ENCODE data around the gene ZFYVE28.
A peak's percentile ranks its signal among the peaks of the same experiment; 100 is the strongest.

Gene ZFYVE28

GRCh38 chr4:2408401-2408958 is 10.0 kb downstream of the ZFYVE28 start:
- TF ChIP-seq, protein P1, sequence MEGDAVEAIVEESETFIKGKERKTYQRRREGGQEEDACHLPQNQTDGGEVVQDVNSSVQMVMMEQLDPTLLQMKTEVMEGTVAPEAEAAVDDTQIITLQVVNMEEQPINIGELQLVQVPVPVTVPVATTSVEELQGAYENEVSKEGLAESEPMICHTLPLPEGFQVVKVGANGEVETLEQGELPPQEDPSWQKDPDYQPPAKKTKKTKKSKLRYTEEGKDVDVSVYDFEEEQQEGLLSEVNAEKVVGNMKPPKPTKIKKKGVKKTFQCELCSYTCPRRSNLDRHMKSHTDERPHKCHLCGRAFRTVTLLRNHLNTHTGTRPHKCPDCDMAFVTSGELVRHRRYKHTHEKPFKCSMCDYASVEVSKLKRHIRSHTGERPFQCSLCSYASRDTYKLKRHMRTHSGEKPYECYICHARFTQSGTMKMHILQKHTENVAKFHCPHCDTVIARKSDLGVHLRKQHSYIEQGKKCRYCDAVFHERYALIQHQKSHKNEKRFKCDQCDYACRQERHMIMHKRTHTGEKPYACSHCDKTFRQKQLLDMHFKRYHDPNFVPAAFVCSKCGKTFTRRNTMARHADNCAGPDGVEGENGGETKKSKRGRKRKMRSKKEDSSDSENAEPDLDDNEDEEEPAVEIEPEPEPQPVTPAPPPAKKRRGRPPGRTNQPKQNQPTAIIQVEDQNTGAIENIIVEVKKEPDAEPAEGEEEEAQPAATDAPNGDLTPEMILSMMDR (IDR thresholded peaks at IDR 0.05; ENCODE audit: insufficient read depth, low read length, missing control alignments) = no peak
- no peak for DNase-seq (ENCODE audit: low read depth, low spot score)
- no peak overlapping the region for H3K4me3 ChIP-seq (ENCODE audit: low read depth, low read length)
- CTCF ChIA-PET = no interaction called here
- POLR2A ChIA-PET = no interaction called here

DNA sequence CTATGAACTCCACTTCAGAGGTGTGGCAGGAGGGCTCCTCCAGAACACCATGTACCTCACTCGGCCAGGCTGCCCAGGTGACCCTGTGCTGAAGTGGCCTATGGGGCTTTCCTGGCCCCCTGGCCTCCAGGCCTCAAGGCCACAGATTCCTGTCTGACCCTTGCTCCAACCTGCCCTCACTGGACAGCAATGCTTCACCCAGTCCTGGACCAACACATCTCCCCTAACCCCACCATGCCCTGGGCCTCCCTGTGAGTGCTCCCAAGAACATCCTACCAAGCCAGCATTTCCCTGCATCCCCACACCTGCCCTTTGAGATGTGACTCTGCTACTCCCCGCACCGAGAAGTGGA is 10.5 kb downstream of the ZFYVE28 start:
- TF ChIP-seq, protein P1 (IDR thresholded peaks at IDR 0.05; ENCODE audit: insufficient read depth, low read length, missing control alignments) = no peak
- CTCF ChIA-PET = no interaction called here

DNA sequence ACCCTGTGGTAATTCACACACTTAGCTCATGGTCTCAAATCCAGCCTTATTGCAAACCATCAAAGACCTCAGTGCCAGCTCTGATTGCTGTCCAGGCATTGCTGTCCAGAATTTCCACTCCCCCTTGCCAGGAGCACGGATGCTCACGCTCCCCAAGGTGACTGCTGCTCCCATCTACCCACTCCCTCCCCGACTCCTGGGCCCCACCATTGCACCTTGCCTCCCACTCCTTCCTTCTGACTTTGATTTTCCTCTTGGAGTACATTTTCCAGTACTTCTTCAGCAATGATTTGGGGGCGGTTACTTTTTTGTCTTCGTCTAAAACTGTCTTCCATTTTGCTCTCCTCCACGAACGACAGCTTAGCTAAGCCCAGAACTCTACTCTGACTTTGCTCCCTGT is 11.5 kb downstream of the ZFYVE28 start:
- POLR2A ChIA-PET = interaction anchor here (0.6 kb wide), 1 partner anchor 134 kb away, joined by 3 read pairs; no protein-coding TSS in a partner anchor
- H3K4me3 ChIP-seq (ENCODE audit: low read depth, low read length) = no peak overlapping the region
- DNase-seq (ENCODE audit: low read depth, low spot score) = no peak
- TF ChIP-seq, protein P1 (IDR thresholded peaks at IDR 0.05; ENCODE audit: insufficient read depth, low read length, missing control alignments) = no peak
- CTCF ChIA-PET = interaction anchor here (0.9 kb wide), 1 partner anchor 9 kb away, joined by 4 read pairs; no protein-coding TSS in a partner anchor

More for the DNA sequence above, 10.5 kb downstream of the ZFYVE28 start:
- no peak overlapping the region for H3K4me3 ChIP-seq (ENCODE audit: low read depth, low read length)
- no peak for DNase-seq (ENCODE audit: low read depth, low spot score)
- POLR2A ChIA-PET = no interaction called here

GRCh38 chr4:2406406-2406805 is 12.0 kb downstream of the ZFYVE28 start:
- TF ChIP-seq, protein P1 (IDR thresholded peaks at IDR 0.05; ENCODE audit: insufficient read depth, low read length, missing control alignments) = no peak
- CTCF ChIA-PET = interaction anchor here (0.9 kb wide), 1 partner anchor 9 kb away, joined by 4 read pairs; no protein-coding TSS in a partner anchor
- H3K4me3 ChIP-seq (ENCODE audit: low read depth, low read length) = no peak overlapping the region
- DNase-seq (ENCODE audit: low read depth, low spot score) = no peak
- POLR2A ChIA-PET = interaction anchor here (0.6 kb wide), 1 partner anchor 134 kb away, joined by 3 read pairs; no protein-coding TSS in a partner anchor

DNA sequence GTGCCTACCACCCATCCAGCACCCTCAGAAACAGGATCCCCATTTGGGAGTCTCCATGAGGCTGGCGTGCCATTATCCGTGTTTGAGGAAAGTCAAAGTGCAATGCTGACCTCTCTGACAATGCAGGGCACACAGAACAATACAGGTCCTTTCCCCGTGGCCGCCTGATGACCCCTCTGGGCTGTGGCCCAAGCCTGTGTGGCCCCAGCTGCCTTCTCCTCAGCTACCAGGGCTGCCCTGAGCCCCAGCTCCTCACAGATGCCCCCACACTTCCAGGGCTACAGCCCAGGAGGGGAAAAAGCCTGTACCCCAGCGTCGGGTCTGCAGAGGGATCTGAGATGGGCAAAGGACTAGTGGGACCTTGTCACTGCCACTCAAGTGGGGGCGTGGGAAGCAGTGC is 15.5 kb downstream of the ZFYVE28 start:
- CTCF ChIA-PET = interaction anchor here (1.8 to 3.3 kb wide), 2 partner anchors 10 to 183 kb away, joined by 7 to 18 read pairs; no protein-coding TSS in a partner anchor
- no peak for DNase-seq (ENCODE audit: low read depth, low spot score)
- TF ChIP-seq, protein P1 (IDR thresholded peaks at IDR 0.05; ENCODE audit: insufficient read depth, low read length, missing control alignments) = no peak
- POLR2A ChIA-PET = interaction anchor here (1.7 kb wide), 1 partner anchor 10 kb away, joined by 6 read pairs; no protein-coding TSS in a partner anchor
- no peak overlapping the region for H3K4me3 ChIP-seq (ENCODE audit: low read depth, low read length)

GRCh38 chr4:2402048-2402842 is 16.2 kb downstream of the ZFYVE28 start:
- H3K4me3 ChIP-seq (ENCODE audit: low read depth, low read length) = peak overlapping the region; percentile 45
- ChIA-PET CTCF (interaction anchor here (0.7 to 3.3 kb wide), 3 partner anchors 11 to 182 kb away, joined by 3 to 18 read pairs (median 7); partner anchors contain the start of gene CFAP99), POLR2A (interaction anchor here (1.7 kb wide), 1 partner anchor 10 kb away, joined by 6 read pairs; no protein-coding TSS in a partner anchor)
- DNase-seq (ENCODE audit: low read depth, low spot score) = no peak
- TF ChIP-seq, protein P1 (IDR thresholded peaks at IDR 0.05; ENCODE audit: insufficient read depth, low read length, missing control alignments) = no peak
